Stimulated activated CD4-positive, alpha-beta T cell treated with anti-CD3 and anti-CD28 coated beads, Interleukin-2, amount 100 ng/mL, for 4 hours (primary cell): ENCODE measurements around the gene TECPR2.
A peak's percentile ranks its signal among the peaks of the same experiment; 100 is the strongest.
"Not testable (repeated sequence)": the region's sequence is repeated elsewhere in the genome, so short reads cannot be mapped to it uniquely, and the experiment has no call there.

ENCODE experiments used
- DNase-seq: peaks from one replicate; pipeline ENCODE4 v3.0.0-alpha.2; 2020; ENCODE audit warnings: low read depth

TECPR2 gene

DNA sequence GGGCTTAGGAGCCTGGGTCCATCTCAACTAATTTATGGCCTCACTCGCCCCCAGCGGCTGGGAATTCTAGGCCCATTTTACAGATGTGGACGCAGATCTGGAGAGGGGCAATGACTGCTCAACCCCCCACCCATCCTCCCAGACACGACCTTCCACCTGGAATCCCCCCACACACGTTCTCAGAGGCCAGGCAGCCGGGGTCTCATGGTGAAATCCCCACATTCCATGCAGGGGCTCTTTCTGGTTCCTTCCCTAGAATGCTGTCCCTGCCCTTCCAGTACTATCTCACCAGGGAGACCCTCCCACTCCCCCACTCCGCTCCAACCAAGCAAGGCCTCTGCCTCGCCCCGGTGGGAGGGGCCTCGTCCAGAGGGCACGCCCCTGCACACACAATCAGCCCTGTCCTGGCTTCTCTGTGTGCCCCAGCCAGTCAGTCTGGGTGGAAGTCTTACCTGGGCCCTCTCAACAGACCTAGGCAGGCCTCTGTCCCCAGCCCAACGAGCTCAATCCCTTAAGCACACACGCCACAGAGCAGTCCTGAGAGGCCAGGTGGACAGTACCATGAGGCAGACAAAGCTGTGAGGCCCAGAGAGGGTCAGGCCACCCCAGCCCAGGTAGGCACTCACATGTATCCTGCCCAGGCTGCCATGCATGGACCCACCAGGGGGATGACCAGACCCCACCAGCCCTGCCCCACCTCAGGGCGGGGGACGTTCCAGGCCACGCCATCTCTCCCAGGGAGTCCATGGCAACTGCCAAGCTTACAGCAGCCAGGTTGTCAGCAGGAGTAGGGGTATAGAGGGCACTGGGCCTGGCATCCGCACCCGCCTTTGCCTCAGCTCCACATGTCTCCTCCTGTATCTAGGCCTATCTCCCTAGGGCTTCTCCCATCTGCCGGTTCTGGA is 148.1 kb downstream of the TECPR2 start:
- no peak for DNase-seq

DNA sequence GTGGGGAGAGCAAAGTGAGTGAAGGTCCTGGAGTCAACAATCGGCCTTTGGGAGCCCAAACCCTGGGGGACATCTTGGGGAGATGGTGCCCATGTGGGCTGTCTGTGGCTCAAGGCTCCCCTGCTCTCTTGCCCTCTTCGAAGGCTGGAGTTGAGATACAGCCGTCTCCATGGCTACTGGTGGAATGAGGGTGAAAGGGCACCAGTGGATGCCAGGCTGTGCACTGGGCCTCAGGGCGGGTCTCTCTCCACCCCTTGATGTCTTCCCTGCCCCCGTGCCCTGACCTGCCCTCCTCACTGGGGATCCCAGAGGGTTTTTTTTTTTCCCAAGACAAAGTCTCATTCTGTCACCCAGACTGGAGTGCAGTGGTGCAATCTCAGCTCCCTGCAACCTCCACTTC is 148.8 kb downstream of the TECPR2 start:
- DNase-seq = no peak

DNA sequence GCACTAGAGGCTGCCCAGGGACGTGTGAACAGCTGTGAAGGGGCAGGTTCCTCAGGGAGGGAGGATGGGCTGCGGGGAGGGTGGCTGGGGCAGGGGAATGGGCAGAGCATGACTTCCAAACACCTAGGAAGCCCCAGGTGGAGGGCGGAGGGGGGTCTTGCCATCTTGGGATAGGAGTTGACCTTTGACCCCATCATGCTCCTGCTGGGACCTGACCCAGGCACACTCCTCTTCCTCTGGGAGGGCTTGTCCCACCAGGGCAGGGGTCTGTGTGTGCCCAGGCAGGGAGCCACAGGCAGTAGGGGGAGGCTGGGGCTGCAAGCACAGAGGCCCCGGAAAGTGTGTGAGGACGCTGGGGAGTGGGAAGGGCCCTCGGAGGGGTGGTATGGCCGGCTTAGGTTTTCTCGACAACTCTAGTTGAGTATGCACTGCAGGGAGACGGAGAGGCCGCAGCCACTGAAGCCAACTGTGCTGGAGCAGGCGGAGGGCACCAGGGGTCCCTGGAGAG is 150.1 kb downstream of the TECPR2 start:
- no peak for DNase-seq

- DNase-seq = no peak
Measured at GRCh38 chr14:102513899-102514772, 151.4 kb downstream of the TECPR2 start.

DNA sequence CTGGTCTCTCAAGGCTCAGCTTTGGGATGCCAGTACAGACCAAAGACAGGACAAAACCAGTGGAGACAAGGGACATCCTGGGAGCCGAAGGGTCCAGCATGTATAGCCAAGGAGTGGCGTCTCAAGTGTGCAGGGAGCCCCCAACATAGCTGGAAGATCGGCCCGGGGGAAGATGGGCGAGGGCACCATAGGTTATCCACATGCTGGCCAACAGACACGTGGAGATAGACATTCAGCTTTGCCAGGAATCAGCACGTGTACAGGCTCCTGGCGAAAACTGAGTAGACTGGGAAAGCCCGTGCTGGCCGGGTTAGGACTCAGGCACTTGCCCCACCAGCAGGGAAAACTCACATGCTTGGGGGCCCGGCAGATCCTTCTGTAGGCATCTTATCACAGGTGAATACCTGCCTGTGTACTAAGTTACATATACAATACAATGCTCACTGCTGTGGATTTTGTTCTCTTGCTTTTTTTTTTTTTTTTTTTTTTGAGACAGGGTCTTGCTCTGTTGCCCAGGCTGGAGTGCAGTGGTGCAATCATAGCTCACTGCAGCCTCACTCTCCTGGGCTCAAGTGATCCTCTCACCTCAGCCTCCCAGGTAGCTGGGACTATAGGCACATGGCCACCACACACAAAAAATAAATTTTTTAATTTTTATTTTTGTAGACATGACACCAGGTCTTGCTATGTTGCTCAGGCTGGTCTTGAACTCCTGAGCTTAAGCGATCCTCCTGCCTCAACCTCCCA is 152.4 kb downstream of the TECPR2 start:
- DNase-seq = no peak

DNA sequence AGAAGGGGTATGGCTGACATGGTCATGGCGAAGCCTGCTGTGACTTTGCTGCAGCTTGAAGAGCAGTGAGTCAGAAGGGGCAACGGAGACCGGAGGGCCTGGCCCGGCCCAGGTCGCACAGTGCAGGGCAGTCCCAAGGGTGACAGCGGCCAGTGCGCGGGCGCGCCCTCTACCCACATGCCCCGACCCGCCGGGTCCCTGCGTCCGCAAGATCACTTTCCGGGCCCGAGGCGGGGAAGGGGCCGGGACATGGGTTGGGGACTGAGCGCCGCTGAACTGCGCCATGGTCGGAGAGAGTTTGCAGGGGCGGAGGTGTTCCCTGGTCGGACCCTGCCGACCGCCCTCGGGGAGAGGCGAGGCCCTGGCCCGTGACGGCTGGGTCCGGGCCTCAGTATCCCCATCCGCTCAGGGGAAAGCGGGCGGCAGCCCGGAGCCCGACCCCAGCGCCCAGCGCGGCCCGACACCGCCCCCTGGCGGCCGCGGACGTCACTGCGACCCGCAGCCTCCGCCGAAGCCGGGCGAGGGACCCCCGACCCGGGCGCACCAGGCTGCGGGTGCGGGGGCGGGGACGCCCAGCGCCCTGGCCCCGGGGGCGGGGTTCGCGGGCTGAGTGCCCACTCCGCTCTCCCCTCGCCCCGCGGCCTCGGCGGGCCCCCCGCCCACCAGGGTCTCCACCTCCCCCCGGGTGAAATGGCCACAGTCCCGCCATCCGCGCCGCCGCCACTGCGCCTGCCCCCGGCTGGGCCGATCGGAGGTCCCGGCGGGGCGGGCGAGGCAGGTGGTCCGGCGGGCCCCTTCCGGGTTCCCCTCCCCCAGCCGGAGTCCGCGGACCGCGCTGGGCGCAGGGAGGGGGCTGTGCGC is 154.0 kb downstream of the TECPR2 start:
- peak; percentile 46 for DNase-seq

DNA sequence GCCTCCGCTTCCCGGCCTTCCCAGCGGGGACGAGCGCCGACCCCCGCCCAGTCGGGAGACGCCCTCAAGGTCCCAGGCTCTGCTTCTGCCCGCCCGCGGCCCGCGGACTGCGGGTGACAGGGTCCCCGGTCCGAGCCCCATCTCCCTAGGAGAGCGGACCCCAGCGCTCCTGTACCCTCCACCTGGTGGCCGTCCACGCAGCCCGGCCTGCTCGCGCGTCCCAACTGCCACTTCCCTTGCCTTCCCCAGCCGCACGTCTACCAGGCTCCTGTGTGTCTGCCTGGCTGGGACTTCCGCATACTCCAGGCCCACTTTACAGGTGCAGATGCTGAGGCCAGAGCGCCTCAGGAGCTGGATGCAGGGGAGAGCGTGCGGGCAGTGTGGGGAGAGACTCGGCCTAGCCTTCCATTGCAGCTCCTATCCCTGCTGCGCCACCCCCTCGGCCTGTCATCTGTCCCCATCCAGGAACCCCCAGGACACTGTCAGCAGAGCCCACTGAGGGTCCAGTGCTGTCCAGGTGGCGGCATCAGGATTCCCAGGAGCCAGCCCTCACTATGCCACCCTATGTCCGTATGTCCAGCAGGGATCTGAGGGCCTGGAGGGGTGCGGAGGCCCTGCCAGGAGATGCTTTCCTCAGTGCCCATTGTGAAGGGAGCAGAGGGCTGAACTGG is 154.8 kb downstream of the TECPR2 start:
- DNase-seq = no peak

DNA sequence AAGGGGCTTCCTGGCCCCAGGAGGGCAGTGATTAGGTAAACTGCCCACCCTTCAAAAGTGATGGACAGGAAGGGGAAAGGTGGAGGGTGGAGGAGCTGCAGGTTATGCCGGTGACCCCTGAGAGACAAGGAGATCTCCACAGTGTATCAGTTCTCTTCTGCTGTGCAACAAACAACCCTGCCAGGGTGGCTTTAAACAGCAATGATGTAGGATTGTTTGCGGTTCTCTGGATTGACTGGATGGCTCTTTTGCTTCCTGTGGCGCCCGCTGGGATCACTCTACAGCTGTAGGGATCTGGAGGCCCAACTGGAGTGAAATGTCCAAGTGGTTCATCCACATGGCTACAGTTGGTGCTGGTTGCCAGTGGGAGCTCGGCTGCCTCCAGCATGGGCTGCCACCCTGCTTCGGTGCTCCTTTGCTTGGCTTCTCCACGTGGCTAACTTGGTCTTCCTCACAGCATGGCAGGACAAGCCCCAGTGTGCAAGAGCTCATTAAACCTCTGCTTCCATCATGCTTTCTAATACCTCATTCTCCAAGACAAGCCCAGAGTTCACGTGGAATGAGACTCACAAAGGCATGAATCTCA is 155.4 kb downstream of the TECPR2 start:
- DNase-seq = no peak

DNA sequence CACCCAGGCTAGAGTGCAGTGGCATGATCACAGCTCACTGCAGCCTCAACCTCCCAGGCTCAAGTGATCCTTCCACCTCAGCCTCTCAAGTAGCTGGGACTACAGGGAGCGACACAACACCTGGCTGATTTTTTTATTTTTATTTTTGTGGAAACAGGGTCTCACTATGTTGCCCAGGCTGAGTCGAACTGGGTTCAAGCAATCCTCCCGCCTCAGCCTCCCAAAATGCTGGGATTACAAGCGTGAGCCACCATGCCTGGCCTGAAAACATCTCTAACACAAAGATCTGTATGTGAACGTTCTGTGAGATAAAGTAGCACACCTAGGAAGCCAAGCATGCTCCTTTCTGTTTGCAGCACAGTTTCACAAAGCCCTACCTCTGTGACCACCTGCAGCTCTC is 157.0 kb downstream of the TECPR2 start:
- DNase-seq = not testable (repeated sequence)

GRCh38 chr14:102523200-102523568 is 160.4 kb downstream of the TECPR2 start:
- no peak for DNase-seq

- no peak for DNase-seq
Measured at GRCh38 chr14:102523569-102524450, 161.1 kb downstream of the TECPR2 start.

- peak; percentile 80 for DNase-seq
Measured at GRCh38 chr14:102524451-102525218, 161.9 kb downstream of the TECPR2 start.

DNA sequence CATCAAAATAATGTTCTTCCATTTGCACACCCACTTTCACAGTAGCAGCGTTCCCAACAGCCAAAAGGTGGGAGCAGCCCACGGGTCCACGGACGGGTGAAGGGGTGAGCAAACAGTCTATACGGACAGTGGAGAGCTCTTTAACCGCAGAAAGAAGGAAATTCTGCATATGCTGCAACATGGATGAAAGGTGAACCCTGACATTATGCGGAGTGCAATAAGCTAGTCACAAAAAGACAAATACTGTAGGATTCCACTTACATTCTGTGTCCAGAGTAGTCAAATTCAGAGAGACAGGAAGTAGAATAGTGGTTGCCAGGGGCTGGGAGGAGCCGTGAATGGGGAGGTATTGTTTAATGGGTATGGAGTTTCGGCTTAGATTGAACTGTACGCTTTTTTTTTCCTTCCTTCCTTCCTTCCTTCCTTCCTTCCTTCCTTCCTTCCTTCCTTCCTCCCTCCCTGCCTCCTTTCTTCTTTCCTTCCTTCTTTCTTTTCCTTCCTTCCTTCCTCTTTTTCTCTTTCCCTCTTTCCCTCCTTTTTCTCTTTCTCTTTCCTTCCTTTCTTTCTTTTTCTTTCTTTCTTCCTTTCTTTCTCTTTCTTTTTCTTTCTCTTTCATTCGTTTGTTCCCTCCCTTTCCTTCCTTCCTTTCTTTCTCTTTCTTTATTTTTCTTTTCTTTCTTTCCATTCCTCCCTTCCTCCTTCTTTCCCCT is 162.6 kb downstream of the TECPR2 start:
- no peak for DNase-seq

DNA sequence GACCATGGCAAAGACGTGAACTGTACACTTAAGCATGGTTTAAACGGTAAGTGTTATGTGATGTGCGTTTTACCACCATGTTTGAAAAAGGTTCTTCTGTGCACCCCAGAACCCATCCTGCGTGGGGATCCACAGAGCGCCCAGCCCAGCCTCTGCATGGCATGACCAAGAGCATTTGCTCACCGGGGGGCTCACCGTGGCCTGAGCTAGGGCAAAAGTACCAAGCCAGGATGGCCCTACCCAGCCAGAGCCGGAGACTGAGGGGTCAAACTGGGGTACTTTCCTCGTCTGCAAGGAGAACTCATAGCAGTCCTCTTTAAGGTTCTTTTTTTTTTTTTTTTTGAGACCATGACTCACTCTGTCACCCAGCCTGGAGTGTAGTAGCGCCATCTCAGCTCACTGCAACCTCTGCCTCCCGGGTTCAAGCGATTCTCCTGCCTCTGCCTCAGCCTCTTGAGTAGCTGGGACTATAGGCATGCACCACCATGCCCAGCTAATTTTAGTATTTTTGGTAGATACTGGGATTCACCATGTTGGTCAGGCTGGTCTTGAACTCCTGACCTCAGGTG is 163.3 kb downstream of the TECPR2 start:
- no peak for DNase-seq

GRCh38 chr14:102528431-102529170 is 165.9 kb downstream of the TECPR2 start:
- no peak for DNase-seq

GRCh38 chr14:102530828-102531478 is 168.2 kb downstream of the TECPR2 start:
- no peak for DNase-seq
